ENCODE results near the gene VWA5B2.

VWA5B2 gene

GRCh38 chr3:184237211-184237610 lies 7.8 kb downstream of the VWA5B2 start:
- H3K27ac ChIP-seq (ENCODE audit: low read length) = no peak overlapping the region
- H3K9ac ChIP-seq (ENCODE audit: low read depth, low read length) = no peak overlapping the region
- H3K4me3 ChIP-seq (ENCODE audit: low read length) = no peak overlapping the region
- H3K9me3 ChIP-seq (ENCODE audit: insufficient read depth, low read depth, low read length) = no peaks in the 10 kb centered on the region
- peaks cover 3% of the 10 kb centered on the region; the same call in 1 of the 2 replicates for H3K36me3 ChIP-seq (ENCODE audit: insufficient read depth, low read depth, low read length)
- no peaks in the 10 kb centered on the region for H3K4me1 ChIP-seq (ENCODE audit: insufficient read depth, low read length)
- peaks cover 37% of the 10 kb centered on the region for H3K27me3 ChIP-seq (ENCODE audit: insufficient read depth, low read length)

- no peaks in the 10 kb centered on the region for H3K4me1 ChIP-seq (ENCODE audit: insufficient read depth, low read length)
- peaks cover 31% of the 10 kb centered on the region for H3K27me3 ChIP-seq (ENCODE audit: insufficient read depth, low read length)
- H3K27ac ChIP-seq (ENCODE audit: low read length) = no peak overlapping the region
- H3K9me3 ChIP-seq (ENCODE audit: insufficient read depth, low read depth, low read length) = no peaks in the 10 kb centered on the region
- no peak overlapping the region for H3K4me3 ChIP-seq (ENCODE audit: low read length)
- peaks cover 9% of the 10 kb centered on the region for H3K36me3 ChIP-seq (ENCODE audit: insufficient read depth, low read depth, low read length)
- no peak overlapping the region for H3K9ac ChIP-seq (ENCODE audit: low read depth, low read length)
Observed at GRCh38 chr3:184237807-184238206, 8.4 kb downstream of the VWA5B2 start.

GRCh38 chr3:184238246-184238818 lies 8.9 kb downstream of the VWA5B2 start:
- no peak overlapping the region for H3K27ac ChIP-seq (ENCODE audit: low read length)
- H3K36me3 ChIP-seq (ENCODE audit: insufficient read depth, low read depth, low read length) = peaks cover 14% of the 10 kb centered on the region
- no peaks in the 10 kb centered on the region for H3K4me1 ChIP-seq (ENCODE audit: insufficient read depth, low read length)
- H3K4me3 ChIP-seq (ENCODE audit: low read length) = no peak overlapping the region
- no peak overlapping the region for H3K9ac ChIP-seq (ENCODE audit: low read depth, low read length)
- H3K9me3 ChIP-seq (ENCODE audit: insufficient read depth, low read depth, low read length) = no peaks in the 10 kb centered on the region
- H3K27me3 ChIP-seq (ENCODE audit: insufficient read depth, low read length) = peaks cover 26% of the 10 kb centered on the region

- no peaks in the 10 kb centered on the region for H3K9me3 ChIP-seq (ENCODE audit: insufficient read depth, low read depth, low read length)
- H3K27me3 ChIP-seq (ENCODE audit: insufficient read depth, low read length) = peaks cover 17% of the 10 kb centered on the region
- peaks cover 23% of the 10 kb centered on the region for H3K36me3 ChIP-seq (ENCODE audit: insufficient read depth, low read depth, low read length)
- H3K9ac ChIP-seq (ENCODE audit: low read depth, low read length) = no peak overlapping the region
- no peaks in the 10 kb centered on the region for H3K4me1 ChIP-seq (ENCODE audit: insufficient read depth, low read length)
- H3K4me3 ChIP-seq (ENCODE audit: low read length) = no peak overlapping the region
- no peak overlapping the region for H3K27ac ChIP-seq (ENCODE audit: low read length)
Observed at GRCh38 chr3:184239221-184239620, 9.8 kb downstream of the VWA5B2 start.

- Histone ChIP-seq H3K36me3 (ENCODE audit: insufficient read depth, low read depth, low read length) (peaks cover 28% of the 10 kb centered on the region), H3K27ac (ENCODE audit: low read length) (no peak overlapping the region), H3K9ac (ENCODE audit: low read depth, low read length) (no peak overlapping the region), H3K9me3 (ENCODE audit: insufficient read depth, low read depth, low read length) (no peaks in the 10 kb centered on the region), H3K4me1 (ENCODE audit: insufficient read depth, low read length) (no peaks in the 10 kb centered on the region), H3K27me3 (ENCODE audit: insufficient read depth, low read length) (peaks cover 15% of the 10 kb centered on the region), H3K4me3 (ENCODE audit: low read length) (no peak overlapping the region)
Observed at GRCh38 chr3:184239708-184240107, 10.3 kb downstream of the VWA5B2 start.

GRCh38 chr3:184240384-184241140 lies 11.2 kb downstream of the VWA5B2 start:
- H3K4me1 ChIP-seq (ENCODE audit: insufficient read depth, low read length) = no peaks in the 10 kb centered on the region
- no peak overlapping the region for H3K4me3 ChIP-seq (ENCODE audit: low read length)
- H3K27ac ChIP-seq (ENCODE audit: low read length) = no peak overlapping the region
- H3K9me3 ChIP-seq (ENCODE audit: insufficient read depth, low read depth, low read length) = no peaks in the 10 kb centered on the region
- no peak overlapping the region for H3K9ac ChIP-seq (ENCODE audit: low read depth, low read length)
- peaks cover 15% of the 10 kb centered on the region for H3K27me3 ChIP-seq (ENCODE audit: insufficient read depth, low read length)
- H3K36me3 ChIP-seq (ENCODE audit: insufficient read depth, low read depth, low read length) = peaks cover 36% of the 10 kb centered on the region

- Histone ChIP-seq H3K4me1 (ENCODE audit: insufficient read depth, low read length) (no peaks in the 10 kb centered on the region), H3K27me3 (ENCODE audit: insufficient read depth, low read length) (peaks cover 15% of the 10 kb centered on the region), H3K9ac (ENCODE audit: low read depth, low read length) (no peak overlapping the region), H3K4me3 (ENCODE audit: low read length) (no peak overlapping the region), H3K27ac (ENCODE audit: low read length) (no peak overlapping the region), H3K36me3 (ENCODE audit: insufficient read depth, low read depth, low read length) (peaks cover 38% of the 10 kb centered on the region), H3K9me3 (ENCODE audit: insufficient read depth, low read depth, low read length) (no peaks in the 10 kb centered on the region)
Observed at GRCh38 chr3:184241141-184241446, 11.7 kb downstream of the VWA5B2 start.

GRCh38 chr3:184241447-184242296 lies 12.3 kb downstream of the VWA5B2 start:
- H3K36me3 ChIP-seq (ENCODE audit: insufficient read depth, low read depth, low read length) = peaks cover 38% of the 10 kb centered on the region
- H3K4me3 ChIP-seq (ENCODE audit: low read length) = no peak overlapping the region
- no peaks in the 10 kb centered on the region for H3K4me1 ChIP-seq (ENCODE audit: insufficient read depth, low read length)
- H3K27me3 ChIP-seq (ENCODE audit: insufficient read depth, low read length) = peaks cover 15% of the 10 kb centered on the region
- H3K27ac ChIP-seq (ENCODE audit: low read length) = no peak overlapping the region
- H3K9ac ChIP-seq (ENCODE audit: low read depth, low read length) = no peak overlapping the region
- H3K9me3 ChIP-seq (ENCODE audit: insufficient read depth, low read depth, low read length) = no peaks in the 10 kb centered on the region

GRCh38 chr3:184242297-184242685 lies 12.9 kb downstream of the VWA5B2 start:
- Histone ChIP-seq H3K4me1 (ENCODE audit: insufficient read depth, low read length) (no peaks in the 10 kb centered on the region), H3K27ac (ENCODE audit: low read length) (no peak overlapping the region), H3K36me3 (ENCODE audit: insufficient read depth, low read depth, low read length) (peaks cover 38% of the 10 kb centered on the region), H3K9me3 (ENCODE audit: insufficient read depth, low read depth, low read length) (no peaks in the 10 kb centered on the region), H3K4me3 (ENCODE audit: low read length) (no peak overlapping the region), H3K9ac (ENCODE audit: low read depth, low read length) (no peak overlapping the region), H3K27me3 (ENCODE audit: insufficient read depth, low read length) (peaks cover 14% of the 10 kb centered on the region)

- Histone ChIP-seq H3K9me3 (ENCODE audit: insufficient read depth, low read depth, low read length) (no peaks in the 10 kb centered on the region), H3K4me1 (ENCODE audit: insufficient read depth, low read length) (no peaks in the 10 kb centered on the region), H3K36me3 (ENCODE audit: insufficient read depth, low read depth, low read length) (peaks cover 20% of the 10 kb centered on the region)
Observed at GRCh38 chr3:184248454-184249411, 19.3 kb downstream of the VWA5B2 start, which contains the start of gene ALG3. Gene ALG3, minus strand, starts transcription at chr3:184248962. Its CDS starts 22 bp downstream, at chr3:184248940.

More at GRCh38 chr3:184248454-184249411, 19.3 kb downstream of the VWA5B2 start, which contains the start of gene ALG3:
- H3K4me3 ChIP-seq (ENCODE audit: low read length) = peak within 1 kb of the TSS; percentile 99
- peak within 1 kb of the TSS; percentile 98 for H3K9ac ChIP-seq (ENCODE audit: low read depth, low read length)
- H3K27me3 ChIP-seq (ENCODE audit: insufficient read depth, low read length) = no peaks in the 10 kb centered on the region
- H3K27ac ChIP-seq (ENCODE audit: low read length) = peak within 1 kb of the TSS; percentile 96
